GM15510 (cell line): Measurements from ENCODE around the gene ALK.

Source experiments
- POLR2A ChIP-seq: IDR thresholded peaks from 3 replicates; pipeline ENCODE4 v1.6.1; 2011; ENCODE audit warnings: borderline replicate concordance; ENCODE audit not compliant: insufficient read length; ENCODE audit errors: extremely low read depth

The ALK gene

DNA sequence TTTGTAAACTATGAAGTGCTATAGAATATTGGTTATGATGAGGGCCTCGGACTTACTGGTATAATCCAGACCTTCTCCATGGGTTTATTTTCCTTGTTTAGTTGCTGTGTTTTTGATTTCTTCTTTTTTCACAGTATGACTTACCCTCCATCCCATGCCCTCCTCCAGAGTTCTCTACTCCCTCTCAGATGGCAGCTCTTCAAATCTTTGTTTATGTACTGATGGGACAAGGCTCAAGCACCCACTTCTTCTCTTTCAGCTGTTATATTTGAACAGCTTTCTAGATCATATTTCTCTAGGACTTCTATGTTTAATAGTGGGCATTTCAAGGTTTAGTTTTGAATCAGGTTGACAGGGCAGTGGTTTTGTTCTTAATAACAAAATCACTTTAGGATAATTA lies 762.3 kb downstream of the ALK start:
- TF ChIP-seq POLR2A, result no peak

DNA sequence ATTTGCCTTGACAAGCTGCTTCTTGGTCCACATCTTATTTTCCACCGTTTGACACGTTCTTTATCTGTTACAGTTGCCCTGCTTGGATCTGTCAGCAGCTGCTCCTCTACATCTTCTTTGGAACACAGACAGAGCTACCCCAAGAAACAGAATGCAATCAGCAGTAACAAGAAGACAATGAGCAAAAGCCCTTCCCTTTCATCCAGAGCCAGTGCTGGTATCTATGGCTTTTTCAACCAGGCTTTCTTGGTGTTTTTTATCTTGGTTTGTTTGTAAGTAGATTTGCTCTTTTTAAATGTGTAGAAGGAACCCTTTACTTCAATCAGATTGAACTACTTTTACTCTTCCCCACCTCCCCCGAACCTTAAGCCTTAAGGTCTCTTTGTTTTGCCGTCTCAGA lies 764.3 kb downstream of the ALK start:
- no peak for TF ChIP-seq POLR2A

DNA sequence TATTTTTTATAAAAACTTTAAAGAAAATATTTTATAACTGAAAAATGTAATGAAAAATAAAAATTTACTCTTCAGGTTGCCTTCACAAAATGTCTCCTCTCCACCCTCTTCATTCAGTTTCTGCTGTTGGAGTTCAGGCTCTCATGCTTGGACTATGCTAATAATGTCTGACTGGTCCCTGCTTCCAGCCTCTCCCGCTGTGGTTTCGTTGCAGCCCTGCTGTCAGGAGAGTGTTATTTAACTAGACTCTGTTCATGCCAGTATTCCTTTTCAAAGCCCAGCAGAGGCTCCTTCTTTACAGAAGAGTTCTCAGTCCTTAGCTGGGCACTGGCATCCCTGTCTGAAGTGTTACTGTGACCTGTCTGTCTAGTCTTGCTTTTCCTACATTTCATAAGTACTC lies 765.8 kb downstream of the ALK start:
- TF ChIP-seq POLR2A, result no peak

DNA sequence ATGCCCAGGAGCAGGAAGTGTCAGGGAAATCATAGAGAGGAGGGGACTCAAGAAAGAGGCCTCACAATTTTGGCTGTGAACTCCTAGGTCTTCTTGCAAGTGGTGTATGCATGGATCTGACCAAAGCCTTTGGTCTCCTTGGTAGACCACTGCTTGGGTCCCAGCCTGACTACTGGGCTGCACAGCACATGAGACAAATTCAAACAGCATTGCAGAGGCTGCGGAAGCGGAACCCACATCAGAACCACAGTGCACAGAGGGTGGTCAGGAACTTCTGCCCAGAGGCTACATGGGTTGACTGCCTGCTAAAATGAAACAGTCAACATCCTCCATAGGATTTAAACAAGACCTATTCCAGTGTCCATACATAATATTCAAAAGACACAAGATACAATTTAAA lies 766.8 kb downstream of the ALK start:
- no peak for TF ChIP-seq POLR2A

DNA sequence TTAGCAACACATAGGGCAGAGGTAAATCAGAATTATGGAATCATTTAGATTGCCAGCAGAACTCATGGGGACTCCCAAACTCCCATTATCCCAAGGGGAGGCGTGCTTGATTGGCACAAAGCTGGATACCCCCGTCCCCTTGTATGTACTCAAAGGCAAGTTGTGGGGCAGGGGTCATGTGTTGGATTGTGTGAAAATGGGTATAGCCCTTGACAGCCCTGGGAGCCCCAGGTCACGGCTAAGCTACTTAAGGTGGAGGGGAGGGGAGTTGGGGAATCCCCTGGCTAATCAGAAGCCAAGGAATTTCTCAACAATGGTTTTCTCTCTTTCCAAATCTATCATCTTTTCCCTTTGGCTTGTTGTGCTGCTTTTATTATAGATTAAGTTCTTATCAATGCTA lies 773.4 kb downstream of the ALK start:
- TF ChIP-seq POLR2A, result no peak

DNA sequence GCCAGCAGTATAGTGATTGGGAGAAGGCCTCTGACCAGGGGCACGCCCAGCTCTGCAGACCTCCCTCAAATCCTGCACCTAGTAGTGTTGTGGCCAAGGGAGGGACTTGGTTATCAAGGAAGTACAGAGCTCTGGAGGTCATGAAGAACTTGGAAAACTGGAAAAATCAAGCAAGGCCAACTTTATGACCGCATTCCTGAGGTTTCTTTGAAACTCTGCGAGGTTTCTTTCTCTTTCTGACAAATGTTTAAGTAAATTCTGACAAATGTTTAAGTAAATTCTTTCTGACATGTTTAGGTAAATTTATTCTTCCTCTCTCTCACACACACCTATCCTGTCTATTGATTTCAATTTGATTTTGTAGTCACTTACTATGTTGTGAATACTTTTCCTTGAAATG lies 775.2 kb downstream of the ALK start:
- no peak for TF ChIP-seq POLR2A

DNA sequence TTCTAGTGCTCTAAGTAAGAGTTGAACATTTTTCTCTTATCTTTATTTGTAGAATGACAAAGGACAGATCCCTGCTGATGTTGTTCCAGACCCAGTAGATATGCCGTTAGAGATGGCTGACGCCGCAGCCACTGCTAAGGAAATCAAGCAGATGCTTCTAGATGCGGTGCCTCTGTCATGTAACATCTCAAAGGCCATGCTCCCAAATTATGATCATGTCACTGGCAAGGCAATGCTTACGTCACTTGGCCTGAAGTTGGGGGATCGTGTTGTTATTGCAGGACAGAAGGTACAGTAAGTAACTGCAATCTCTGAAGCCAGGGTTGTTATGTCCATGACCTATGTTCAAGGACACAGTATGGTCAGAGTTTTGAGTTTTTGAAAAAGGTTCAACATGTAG lies 777.7 kb downstream of the ALK start:
- no peak for TF ChIP-seq POLR2A
